Astrocyte of the spinal cord (primary cell): Measurements from ENCODE around the gene BRD7.

ENCODE experiments used
- DNase-seq: peaks from one replicate; pipeline ENCODE4 v3.0.0; 2011; ENCODE audit warnings: low read depth, low spot score
- H3K4me3 ChIP-seq: 2 replicates; pipeline ENCODE4 v1.5.1; 2011; ENCODE audit warnings: low read depth, mild to moderate bottlenecking, low read length, moderate library complexity
- CTCF ChIP-seq: IDR thresholded peaks from 2 replicates; pipeline ENCODE4 v1.5.1; 2012; ENCODE audit warnings: low read depth, mild to moderate bottlenecking, low read length, inconsistent platforms
- in situ Hi-C: cut with HindIII; loops from 2 replicates; pipeline ENCODE4 v1.10.0; 2017; ENCODE audit warnings: low sequenced_read_pairs

The BRD7 gene

DNA sequence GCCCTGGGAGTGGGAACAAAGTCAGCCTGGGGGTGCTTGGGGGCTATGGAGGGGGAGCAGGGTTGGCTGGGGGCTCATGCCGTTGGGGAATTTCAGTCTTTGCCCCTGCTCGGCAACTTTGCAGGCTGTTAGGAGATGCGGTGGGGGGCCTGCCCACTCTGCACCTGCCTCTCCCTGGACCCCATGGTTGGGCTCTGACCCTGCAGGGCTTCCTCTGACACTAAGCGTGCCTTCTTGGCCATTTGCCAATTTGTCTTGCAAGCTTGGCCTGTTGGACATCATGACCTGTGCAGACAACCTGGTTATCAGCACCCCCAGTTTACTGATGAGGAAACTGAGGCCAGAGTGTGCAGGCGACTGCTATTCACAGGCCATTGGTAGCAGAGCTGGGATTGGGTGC is 87.9 kb downstream of the BRD7 start:
- in situ Hi-C loops, result no loop called here
- no peak for DNase-seq
- no peak overlapping the region for H3K4me3 ChIP-seq
- no peak for TF ChIP-seq CTCF

- in situ Hi-C loops, result no loop called here
- H3K4me3 ChIP-seq, result no peak overlapping the region
These were observed 89.3 kb downstream of the BRD7 start for GRCh38 chr16:50279504-50279865.

GRCh38 chr16:50278251-50278650 is 90.5 kb downstream of the BRD7 start:
- no peak for TF ChIP-seq CTCF

More at GRCh38 chr16:50279504-50279865, 89.3 kb downstream of the BRD7 start:
- no peak for TF ChIP-seq CTCF
- DNase-seq, result no peak

GRCh38 chr16:50276801-50277555 is 91.8 kb downstream of the BRD7 start:
- TF ChIP-seq CTCF, result no peak
- DNase-seq, result no peak
- in situ Hi-C loops, result no loop called here
- no peak overlapping the region for H3K4me3 ChIP-seq

More at GRCh38 chr16:50278251-50278650, 90.5 kb downstream of the BRD7 start:
- in situ Hi-C loops, result no loop called here
- H3K4me3 ChIP-seq, result no peak overlapping the region
- no peak for DNase-seq

DNA sequence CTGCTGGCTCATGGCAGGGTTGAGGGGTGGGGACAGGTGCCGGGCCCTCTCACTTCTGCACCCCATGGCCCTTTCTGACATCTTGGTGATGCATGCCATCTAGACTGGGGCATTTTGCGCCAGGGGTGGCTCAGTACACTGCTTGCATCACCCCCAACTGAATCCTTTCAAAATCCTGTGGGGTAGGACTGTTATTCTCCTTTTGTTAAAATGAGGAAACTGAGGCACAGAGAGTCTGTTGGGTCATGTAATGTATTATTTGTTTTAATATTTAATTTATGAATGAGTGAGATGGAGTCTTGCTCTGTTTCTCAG is 92.5 kb downstream of the BRD7 start:
- in situ Hi-C loops, result no loop called here

GRCh38 chr16:50275428-50276325 is 93.1 kb downstream of the BRD7 start:
- no peak for DNase-seq
- H3K4me3 ChIP-seq, result no peak overlapping the region
- in situ Hi-C loops, result no loop called here
- TF ChIP-seq CTCF, result no peak

More for the DNA sequence above, 92.5 kb downstream of the BRD7 start:
- TF ChIP-seq CTCF, result no peak
- DNase-seq, result no peak
- no peak overlapping the region for H3K4me3 ChIP-seq
